ENCODE results near the gene DAB1. TPM values are rescaled to one million over a fixed set of nuclear protein-coding genes. Genes with fewer than 3 reads are reported as not detected.

Gene DAB1
- total RNA-seq, 1 donor from 2014 or later: 10.5 TPM

DNA sequence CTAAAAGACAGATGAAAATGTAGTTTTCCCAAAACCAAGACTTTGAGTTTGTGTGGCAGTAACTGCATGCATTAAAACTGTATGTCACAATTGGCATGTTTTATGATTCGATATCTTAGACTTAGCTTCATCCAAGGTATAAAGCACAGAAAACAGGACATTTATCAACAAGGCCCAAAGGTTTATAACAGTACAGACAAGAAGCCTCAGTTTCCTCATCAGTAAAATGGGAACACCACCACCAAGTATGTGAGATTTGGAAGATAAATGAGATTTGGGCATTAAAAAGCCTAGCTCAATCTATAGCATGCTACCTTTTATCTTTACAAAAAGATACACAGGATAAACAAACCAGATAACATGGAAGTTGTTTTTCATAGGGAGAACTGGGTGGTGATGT lies 128.5 kb downstream of the DAB1 start:
- no peak for DNase-seq (ENCODE audit: low spot score)
- intact Hi-C loops (cut with DNase I): no loop called here
- no peak for ATAC-seq

DNA sequence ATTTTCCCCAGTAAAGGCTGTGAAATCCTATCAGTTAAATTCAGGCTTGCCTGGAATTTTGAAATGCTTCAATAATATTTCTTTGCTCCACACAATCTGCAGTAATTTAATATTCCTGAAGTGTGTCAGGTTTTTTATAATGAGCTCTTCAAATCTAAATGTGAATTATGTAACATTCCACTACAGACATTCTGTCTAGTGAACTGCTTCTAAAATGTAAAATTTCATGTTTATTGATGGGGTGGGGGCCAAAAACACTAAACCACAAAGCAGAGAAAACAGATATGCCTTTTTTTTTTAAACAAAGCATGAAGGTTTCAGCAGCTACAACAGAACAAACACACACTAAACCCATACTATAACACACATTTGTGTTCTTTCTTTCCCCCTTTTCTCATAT lies 129.7 kb downstream of the DAB1 start:
- DNase-seq (ENCODE audit: low spot score) (no peak), ATAC-seq (no peak)
- intact Hi-C loops (cut with DNase I): no loop called here

DNA sequence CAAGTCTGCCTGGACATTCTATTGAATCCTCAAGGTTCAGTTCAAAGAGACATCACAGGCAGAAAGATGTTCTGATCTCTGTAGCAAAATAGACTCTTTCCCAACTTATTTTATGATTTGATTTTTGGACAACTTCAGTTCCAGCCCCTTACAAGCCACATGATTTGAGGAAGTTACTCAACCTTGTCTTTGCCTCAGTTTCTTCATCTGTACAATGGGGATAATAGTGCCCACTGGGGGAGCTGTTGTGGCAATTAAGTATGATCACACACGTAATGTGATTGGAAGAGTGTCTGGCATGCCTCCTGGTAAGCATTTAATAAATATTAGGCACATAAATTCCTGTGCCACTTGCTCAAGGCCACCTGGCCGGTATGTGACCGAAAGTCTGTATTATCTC lies 130.6 kb downstream of the DAB1 start:
- ATAC-seq: no peak
- intact Hi-C loops (cut with DNase I): no loop called here
- DNase-seq (ENCODE audit: low spot score): no peak

DNA sequence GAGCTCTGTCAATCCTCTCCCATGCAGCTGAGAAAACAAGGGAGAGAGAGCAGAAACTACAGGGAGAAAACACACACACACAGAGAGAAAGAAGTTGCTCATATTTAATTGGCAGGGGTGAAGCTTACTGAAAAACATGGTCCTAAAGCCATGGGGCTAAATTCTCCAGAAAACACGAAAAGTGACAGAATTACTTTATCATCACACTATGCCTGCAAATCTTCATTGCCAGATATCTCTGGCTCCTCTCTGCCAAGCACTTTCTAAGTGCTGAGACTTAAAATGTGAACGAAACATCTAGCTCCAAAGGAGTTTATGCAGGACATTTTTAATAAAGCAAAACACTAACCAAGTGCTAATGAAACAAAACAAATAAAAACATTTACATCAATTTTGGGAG lies 134.1 kb downstream of the DAB1 start:
- ATAC-seq: no peak
- no peak for DNase-seq (ENCODE audit: low spot score)
- intact Hi-C loops (cut with DNase I): no loop called here

DNA sequence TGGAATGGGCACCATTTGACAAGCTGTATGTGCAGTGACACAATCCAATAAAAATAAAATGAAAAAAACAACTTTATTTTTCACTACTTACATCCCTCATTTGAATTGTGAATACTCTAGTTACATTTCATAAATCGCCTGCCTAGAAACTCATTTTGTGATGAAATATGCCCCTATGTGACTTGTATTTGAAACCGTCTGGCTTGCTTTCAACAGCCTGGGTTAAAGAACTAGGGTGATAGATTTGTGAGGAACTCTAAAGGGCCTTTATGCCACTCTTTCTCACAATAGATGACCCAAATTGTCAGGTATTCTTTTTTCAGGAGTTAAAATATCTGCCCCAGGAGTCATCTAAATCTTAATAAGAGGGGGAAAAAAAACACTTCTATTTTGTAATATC lies 137.9 kb downstream of the DAB1 start:
- DNase-seq (ENCODE audit: low spot score) (no peak), ATAC-seq (no peak)
- intact Hi-C loops (cut with DNase I): no loop called here

DNA sequence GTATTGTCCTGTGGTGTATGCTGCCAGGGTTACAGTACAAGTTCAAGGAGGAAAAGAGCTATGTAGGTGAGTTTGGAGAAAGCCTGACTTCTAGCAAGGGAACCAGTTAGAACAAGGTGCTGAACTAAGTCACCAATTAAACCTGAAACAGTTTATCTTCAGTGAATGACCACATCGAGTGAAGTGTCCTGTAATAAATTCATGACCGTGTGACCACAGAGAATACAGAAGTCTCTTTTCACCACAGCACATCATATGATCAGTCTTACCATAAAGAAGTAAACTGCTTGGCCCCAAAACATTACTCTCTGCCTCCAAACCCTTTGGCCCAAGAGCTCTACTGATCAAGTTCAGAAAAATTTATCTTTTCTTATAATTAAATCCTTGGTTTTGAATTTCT lies 141.4 kb downstream of the DAB1 start:
- intact Hi-C loops (cut with DNase I): no loop called here
- DNase-seq (ENCODE audit: low spot score) (no peak), ATAC-seq (no peak)

DNA sequence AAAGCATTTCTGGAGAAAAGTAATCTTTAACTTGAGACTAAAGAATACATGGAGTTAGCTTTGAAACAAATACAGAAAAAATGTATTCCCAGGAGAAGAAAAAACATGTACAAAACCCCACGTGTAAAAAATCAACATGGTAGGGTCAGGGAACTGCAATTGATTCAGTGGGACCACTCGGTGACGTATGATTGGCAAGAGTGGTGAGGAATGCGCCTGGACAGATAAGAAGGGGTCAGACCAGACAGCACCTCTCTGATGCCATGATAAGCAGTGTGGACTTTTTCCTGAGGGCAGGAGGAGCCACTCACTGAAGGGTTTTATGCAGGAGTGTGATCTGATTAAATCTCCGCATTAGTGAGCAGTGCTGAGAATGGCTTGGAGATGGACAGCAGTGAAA lies 142.5 kb downstream of the DAB1 start:
- DNase-seq (ENCODE audit: low spot score): no peak
- intact Hi-C loops (cut with DNase I): no loop called here
- no peak for ATAC-seq

DNA sequence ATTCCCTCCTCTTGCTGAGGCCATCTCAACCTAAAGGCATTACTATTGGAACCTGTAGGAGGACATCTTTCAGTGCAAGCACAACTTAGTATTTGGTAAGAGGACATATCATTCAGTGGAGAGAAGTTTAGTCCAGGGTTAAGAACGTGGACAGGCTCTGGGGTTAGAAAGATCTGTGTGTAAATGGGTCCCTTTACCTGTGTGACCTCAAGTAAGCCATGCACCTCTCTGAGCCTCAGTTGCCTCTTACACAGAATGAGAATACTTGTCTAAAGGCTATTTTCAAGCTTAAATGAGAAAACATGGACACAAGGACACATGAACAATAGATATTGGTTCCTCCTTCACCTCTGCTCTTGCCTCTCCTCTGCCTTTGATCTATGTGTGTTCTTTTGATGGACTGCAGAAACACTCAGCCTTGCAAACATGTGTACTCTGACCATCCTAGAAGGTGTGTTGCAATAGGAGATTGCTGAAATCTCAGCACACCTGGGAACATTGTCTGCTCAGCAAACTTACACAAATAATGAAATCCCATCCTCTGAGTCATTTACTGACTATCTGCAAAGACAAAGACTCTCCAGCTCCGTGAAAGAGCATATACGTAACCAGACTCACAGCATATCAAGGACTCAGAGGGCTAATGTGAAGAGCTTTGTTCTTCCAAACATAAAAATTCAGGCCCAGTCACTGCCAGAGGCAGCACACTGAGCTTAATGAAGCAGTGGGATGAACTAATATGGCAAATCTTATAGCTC lies 143.8 kb downstream of the DAB1 start:
- intact Hi-C loops (cut with DNase I): no loop called here
- DNase-seq (ENCODE audit: low spot score) (no peak), ATAC-seq (no peak)

DNA sequence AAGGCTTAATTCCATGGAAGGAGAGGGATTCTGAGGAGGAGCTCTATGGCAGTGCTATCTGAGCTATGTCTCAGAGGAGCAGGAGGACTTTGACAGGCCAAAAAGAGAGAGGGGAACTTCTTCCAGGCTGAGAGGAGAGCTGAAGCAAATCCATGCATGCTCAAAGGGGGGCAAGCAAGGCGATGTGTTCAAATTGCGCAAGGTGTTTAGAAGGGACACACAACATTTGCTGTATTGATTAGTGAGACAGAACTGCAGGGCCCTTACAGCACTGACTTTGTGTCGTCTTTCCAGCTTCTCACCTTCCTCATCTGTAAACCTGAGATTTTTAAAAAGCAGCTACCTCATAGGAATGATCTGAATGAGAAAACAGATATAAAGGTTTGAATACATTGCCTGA lies 145.3 kb downstream of the DAB1 start:
- ATAC-seq (no peak), DNase-seq (ENCODE audit: low spot score) (no peak)
- intact Hi-C loops (cut with DNase I): no loop called here

DNA sequence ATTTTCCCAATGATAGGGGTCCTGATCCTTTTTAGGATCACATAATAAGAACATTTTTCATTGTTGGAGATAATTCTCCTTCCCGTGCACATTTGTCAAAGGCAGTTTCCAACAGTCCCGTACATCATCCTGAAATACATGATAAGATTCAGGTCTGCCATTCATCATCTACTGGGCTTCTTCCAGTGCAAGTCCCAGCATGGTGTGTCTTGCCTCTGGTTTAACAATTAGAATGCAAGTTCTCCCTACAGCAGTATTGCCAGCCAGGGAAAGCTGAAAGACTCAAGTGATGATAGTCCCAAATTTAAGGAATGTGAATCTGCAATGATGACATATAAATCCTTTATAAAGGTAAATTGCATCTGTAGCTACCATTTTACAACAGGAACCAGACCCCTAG lies 146.2 kb downstream of the DAB1 start:
- intact Hi-C loops (cut with DNase I): no loop called here

DNA sequence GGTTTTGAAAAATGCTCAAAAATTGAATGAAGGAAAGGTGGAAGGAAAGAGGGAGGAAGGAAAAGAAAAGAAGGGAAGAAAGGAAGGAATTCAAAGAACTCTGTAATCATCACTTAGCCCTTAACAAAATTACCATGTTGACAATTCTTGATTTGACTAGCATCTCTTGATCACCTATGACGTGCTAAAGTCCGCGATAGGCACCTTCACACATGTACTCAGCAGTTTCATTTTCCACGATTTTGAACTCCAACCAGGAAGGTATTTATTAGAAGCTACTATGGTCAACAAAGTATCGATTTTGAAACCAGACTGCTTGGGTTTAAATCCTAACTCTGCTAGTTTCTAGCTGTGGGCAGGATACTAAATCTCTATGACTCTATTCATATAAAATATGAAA lies 146.9 kb downstream of the DAB1 start:
- intact Hi-C loops (cut with DNase I): no loop called here
- DNase-seq (ENCODE audit: low spot score) (no peak), ATAC-seq (no peak)

More for the DNA sequence above, 146.2 kb downstream of the DAB1 start:
- ATAC-seq: no peak
- no peak for DNase-seq (ENCODE audit: low spot score)

DNA sequence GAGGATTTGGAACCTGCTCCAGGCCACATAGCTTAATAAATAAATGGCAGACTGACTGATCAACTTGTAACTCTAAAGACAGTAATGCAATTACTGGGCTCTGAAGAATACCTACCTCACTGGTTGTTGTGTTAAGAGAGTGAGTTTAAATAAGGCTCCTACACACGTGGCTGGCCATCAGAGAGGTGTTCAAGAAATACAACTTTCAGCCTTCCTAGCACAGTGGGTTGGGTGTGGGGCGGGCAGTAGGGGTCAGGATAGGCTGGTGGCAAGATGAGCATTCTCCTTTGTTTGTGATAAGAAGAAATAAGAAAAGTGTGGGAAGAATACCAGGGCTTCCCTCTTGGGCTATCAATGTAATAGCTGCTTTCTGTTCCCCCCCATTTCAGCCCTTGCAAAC lies 151.3 kb downstream of the DAB1 start:
- ATAC-seq: no peak
- intact Hi-C loops (cut with DNase I): no loop called here
- no peak for DNase-seq (ENCODE audit: low spot score)

DNA sequence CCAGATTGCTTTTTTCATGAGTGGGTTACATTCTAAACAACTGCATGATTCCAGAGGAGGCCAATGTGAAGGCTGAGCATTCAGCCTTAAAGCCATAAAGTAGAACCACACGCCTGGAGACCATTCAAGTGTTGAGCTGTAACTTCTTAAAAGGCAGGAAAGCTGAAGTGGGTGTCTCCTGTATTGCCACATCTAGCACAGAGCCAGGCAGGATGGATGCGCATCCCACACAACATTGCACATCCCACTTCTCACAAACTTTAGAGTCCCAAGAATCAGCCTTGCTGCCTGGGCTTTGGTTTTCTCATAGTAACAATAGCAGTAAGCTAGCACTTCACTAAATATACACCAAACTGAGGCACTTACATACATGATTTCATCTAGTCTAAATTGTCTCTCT lies 151.7 kb downstream of the DAB1 start:
- intact Hi-C loops (cut with DNase I): no loop called here
- ATAC-seq (no peak), DNase-seq (ENCODE audit: low spot score) (no peak)

DNA sequence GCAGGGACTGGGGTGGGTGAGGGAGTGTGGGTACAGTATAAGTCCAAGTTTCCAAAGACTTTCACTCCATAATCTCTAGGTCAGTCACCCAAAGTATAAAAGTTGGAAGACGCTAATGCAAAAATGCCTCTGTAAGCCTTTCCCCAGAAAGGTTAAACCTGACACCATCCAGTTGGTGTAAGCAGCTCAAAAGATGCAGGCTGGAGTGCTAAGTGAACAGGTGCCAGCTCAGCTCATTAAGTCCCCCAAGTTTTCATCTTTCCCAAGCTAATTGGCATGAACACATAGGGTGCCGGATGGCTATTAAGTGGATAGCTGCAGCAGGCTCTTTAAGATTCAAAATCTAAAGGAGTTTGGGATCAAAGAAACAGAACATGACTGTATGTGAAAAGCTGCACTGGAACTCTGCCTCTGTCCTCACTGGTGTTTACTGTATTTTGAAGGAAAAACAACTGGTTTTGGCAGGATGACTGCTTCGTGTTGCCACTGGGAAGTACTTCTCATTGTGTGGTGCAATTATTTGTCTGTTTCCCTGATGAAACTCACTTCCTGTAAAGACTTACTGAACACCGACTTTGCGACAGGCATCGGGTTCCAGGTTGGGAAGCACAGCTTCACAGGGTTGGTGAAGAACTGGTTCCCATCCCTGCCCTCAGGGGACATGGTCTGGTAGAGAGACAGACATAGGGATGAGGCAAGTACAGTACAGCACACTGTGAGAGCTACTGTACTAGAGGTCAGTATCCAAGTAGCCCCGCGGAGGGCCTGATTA lies 152.7 kb downstream of the DAB1 start:
- ATAC-seq (no peak), DNase-seq (ENCODE audit: low spot score) (no peak)
- intact Hi-C loops (cut with DNase I): no loop called here

DNA sequence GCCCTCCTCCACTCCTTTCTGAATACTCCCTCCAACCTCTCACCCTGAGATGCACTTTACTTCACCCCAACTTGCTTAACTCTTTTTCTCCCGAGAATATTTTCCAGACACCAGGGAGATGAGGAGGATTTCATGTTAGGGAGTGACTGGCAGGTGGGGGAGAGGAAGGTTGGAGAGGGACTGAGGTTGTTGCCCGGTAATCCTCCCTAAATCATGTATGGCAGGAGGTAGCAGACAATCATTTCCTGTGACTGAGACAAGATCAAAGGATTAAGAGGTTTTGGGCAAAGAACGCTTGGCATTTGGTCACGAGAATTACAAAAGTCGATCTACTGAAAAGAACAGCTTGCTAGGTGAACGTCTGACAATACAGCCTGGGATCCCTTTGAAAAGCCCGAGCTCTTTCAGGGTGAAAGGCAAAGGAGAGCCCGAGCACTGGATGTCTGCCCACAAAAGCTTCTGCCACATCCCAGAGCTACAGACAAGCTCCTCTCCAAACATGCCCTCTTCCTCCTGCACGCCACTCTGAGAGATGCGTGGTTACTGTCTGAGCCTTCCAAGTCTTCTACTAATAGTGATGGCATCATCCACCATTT lies 154.1 kb downstream of the DAB1 start:
- ATAC-seq (no peak), DNase-seq (ENCODE audit: low spot score) (no peak)
- intact Hi-C loops (cut with DNase I): loop anchor here (5.0 kb wide), 1 partner anchor 1023 kb away; no protein-coding TSS in a partner anchor

DNA sequence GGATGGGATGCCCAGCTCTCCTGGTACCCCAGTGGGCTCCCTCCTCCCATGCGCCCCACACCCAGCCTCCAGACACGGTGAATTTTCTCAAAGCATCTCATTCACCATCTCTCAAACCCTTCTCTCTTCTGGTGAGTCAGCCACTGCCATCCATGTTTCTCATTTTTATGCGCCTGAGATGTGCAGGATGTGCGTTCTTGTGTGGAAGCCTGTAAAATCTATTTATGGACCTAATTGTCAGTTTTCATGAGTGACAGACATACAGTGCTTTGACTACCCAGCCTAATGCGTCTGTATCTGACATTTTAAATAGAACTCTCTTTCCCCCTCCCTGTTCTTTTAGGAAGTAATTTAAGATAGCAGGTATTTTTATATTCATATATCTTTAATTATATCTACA lies 158.8 kb downstream of the DAB1 start:
- DNase-seq (ENCODE audit: low spot score) (no peak), ATAC-seq (no peak)
- intact Hi-C loops (cut with DNase I): loop anchor here (5.0 kb wide), 1 partner anchor 1027 kb away; no protein-coding TSS in a partner anchor

DNA sequence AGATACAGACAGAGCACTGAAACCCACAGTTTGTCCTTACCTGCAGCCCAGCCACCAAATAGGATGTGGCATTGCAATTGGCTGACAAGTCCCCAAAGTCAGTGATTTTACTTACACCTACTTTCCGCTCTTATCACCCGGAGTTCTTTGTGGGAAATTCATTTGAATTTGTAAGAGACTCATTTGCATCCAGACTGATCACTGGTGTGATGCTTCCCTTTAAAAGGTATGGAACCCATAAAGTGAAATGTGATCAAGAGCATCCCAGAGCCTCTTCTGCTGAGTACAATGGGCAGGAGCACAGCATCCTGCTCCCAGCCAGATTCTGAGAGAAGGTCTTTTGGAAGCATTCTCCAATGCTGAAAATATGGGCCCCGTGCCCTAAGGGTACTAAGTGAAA lies 161.4 kb downstream of the DAB1 start:
- ATAC-seq: no peak
- intact Hi-C loops (cut with DNase I): no loop called here
- DNase-seq (ENCODE audit: low spot score): no peak

DNA sequence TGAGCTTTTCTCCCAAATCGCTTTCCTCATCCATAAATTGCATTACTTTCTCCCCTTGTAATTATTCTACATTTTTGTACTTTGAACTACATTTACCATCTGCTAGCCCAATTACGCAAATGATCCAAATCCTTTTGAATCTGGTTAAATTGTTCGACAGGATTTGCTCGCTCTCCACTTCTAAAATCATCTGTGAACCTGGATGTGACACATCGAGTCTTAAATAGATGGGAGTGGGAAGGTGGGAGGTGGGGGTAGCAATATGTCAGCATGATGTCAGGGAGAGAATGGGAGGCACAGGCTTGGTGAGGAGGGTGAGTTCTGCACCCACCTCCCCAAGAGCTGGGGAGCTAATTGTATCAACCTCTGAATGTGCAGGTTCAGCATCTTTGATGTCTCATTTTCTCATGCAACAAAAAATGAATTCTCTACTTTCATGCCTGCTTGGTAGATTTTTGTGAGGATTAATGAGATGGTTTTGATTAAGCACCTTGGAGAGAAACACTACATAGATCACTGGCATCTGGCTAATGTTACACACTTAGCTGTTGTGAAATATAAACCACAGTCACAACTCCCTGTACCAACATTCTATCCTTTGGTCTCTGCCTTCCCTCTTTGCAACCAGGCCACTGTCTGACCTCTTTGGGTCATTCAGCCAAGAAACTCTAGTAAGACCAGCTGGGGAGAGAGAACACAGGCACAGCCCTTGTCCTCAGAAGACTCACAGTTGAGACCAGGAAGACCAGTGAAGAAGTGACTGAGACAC lies 165.1 kb downstream of the DAB1 start:
- intact Hi-C loops (cut with DNase I): no loop called here
- no peak for DNase-seq (ENCODE audit: low spot score)
- ATAC-seq: no peak

DNA sequence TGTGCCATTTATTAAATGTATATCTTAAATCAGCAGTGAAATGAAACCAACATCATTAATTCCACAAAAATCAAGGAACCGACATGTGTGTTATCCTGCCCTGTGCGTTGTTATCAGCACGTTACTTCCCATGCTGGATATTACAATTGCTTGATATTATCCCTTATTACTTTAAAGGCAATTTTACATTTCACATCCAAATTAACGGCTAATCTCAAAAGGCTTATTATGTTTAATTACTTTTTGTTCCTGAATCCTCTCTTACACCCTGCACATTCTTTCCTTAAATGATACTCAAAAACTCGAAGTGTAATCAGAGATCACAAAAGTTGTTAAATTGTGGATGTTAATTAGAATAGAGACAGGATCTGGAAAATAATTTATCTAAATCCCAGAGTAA lies 167.9 kb downstream of the DAB1 start:
- intact Hi-C loops (cut with DNase I): no loop called here
- no peak for DNase-seq (ENCODE audit: low spot score)
- no peak for ATAC-seq

DNA sequence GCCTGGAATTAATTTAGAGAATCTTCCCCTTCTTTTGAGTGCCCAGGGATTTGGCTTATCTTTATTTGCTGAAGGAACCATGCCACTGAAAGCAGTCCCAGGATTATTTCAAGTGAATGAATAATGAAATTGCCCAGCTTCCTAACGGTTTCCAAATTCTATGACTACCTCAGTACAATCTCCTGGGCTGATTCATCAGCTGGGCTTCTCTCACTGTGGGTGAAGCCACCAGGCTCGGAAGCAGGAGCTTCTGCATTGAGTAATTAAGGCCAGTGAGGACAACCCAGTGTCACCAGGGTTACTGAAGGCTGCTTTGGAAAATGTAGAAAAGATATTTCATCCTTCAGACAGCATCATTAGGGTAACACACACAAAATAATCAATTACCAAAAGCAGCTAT lies 169.8 kb downstream of the DAB1 start:
- ATAC-seq (no peak), DNase-seq (ENCODE audit: low spot score) (no peak)
- intact Hi-C loops (cut with DNase I): no loop called here
